Common myeloid progenitor, CD34-positive (primary cell): Measurements from ENCODE around the gene AQP1.

ENCODE experiments used
- CTCF ChIA-PET: fragments of 350-600 bp; sonication (Branson Sonifier 250); formaldehyde crosslinking; loops from one replicate; lab custom pipeline; 2021; ENCODE audit warnings: antibody characterized with exemption; lab: Charles Lee
- POLR2A ChIA-PET: fragments of 350-600 bp; sonication (Branson Sonifier 250); formaldehyde crosslinking; loops from one replicate; lab custom pipeline; 2021; ENCODE audit warnings: antibody characterized with exemption; lab: Charles Lee
- DNase-seq, 3 donors: peaks; one replicate each; pipeline versions ENCODE4 v3.0.0 to v3.0.0-alpha.2; 2013
- H3K27ac ChIP-seq, 2 experiments: 1 replicate in 1 of 2; 2 replicates in 1 of 2; pipeline ENCODE4 v1.7.0; 2013; ENCODE audit warnings: inconsistent platforms in 2 of 2, low read length in 2 of 2, mild to moderate bottlenecking in 2 of 2, low read depth in 1 of 2, moderate library complexity in 1 of 2; ENCODE audit not compliant: severe bottlenecking in 2 of 2, insufficient read depth in 1 of 2, poor library complexity in 1 of 2
- H3K27me3 ChIP-seq, 5 experiments: replicated peaks in 2 of 5; 1 replicate in 3 of 5; 2 replicates in 2 of 5; pipeline versions ENCODE4 v1.6.1 to v1.7.0; 2013; ENCODE audit warnings: low read length in 4 of 5, mild to moderate bottlenecking in 2 of 5, moderate library complexity in 2 of 5, inconsistent platforms in 1 of 5; ENCODE audit not compliant: insufficient read depth in 5 of 5, control insufficient read depth in 4 of 5
- H3K36me3 ChIP-seq, 4 experiments: 1 replicate in 2 of 4; 2 replicates in 2 of 4; pipeline versions ENCODE4 v1.6.1 to v1.7.0; 2013; ENCODE audit warnings: low read length in 3 of 4, control low read depth in 1 of 4, mild to moderate bottlenecking in 1 of 4; ENCODE audit not compliant: control insufficient read depth in 4 of 4, insufficient read depth in 4 of 4
- H3K4me1 ChIP-seq, 4 experiments: 1 replicate in 3 of 4; 2 replicates in 1 of 4; pipeline versions ENCODE4 v1.6.1 to v1.7.1; 2013; ENCODE audit warnings: low read length in 3 of 4, mild to moderate bottlenecking in 3 of 4, control low read depth in 1 of 4, inconsistent platforms in 1 of 4, moderate library complexity in 1 of 4; ENCODE audit not compliant: control insufficient read depth in 4 of 4, insufficient read depth in 4 of 4; ENCODE audit errors: control extremely low read depth in 1 of 4
- H3K4me3 ChIP-seq, 7 experiments: 1 replicate in 4 of 7; 2 replicates in 3 of 7; pipeline versions ENCODE4 v1.5.1 to v1.7.0; 2013; ENCODE audit warnings: mild to moderate bottlenecking in 7 of 7, low read length in 6 of 7, moderate library complexity in 6 of 7, inconsistent platforms in 2 of 7, low read depth in 2 of 7, control low read depth in 1 of 7; ENCODE audit not compliant: insufficient read depth in 4 of 7, control insufficient read depth in 1 of 7; ENCODE audit errors: extremely low read depth in 1 of 7
- H3K9me3 ChIP-seq, 5 experiments: 1 replicate in 4 of 5; 2 replicates in 1 of 5; pipeline versions ENCODE4 v1.6.1 to v1.7.1; 2013; ENCODE audit warnings: low read length in 4 of 5, mild to moderate bottlenecking in 2 of 5, inconsistent platforms in 1 of 5, low read depth in 1 of 5, moderate library complexity in 1 of 5; ENCODE audit not compliant: control insufficient read depth in 4 of 5, insufficient read depth in 2 of 5; ENCODE audit errors: control extremely low read depth in 1 of 5
- whole genome bisulfite sequencing: methylation state at CpG from one replicate; pipeline ENCODE4 v1.1.5; 2013; ENCODE audit not compliant: insufficient coverage; 5-methylcytosine and 5-hydroxymethylcytosine counted together

The AQP1 gene

DNA sequence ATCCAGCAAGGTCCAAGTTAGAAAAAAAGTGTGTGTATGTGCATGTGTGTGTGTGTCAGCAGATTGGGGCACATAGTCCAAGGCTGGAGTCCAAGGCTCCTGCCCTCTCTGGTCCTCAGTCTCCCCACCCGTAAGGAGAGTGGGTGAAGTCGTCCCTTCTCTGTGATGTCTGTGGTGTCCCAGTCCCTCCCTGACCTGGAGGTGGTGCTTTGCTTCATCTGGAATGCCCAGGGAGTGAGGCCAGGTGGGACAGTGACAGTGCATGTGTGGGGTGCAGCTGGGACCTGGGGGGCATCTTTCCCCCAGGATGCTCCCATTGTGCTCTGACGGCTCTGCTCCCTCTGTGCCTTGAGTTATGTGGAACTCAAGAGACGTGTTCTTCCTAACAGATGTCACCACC lies 18.0 kb downstream of the AQP1 start:
- CTCF ChIA-PET = interaction anchor here (1.1 to 2.3 kb wide), 2 partner anchors 9 to 10 kb away, joined by 5 to 7 read pairs; no protein-coding TSS in a partner anchor
- H3K9me3 ChIP-seq = peaks cover 0 to 10% (median 0%) of the 10 kb centered on the region in 5 experiments
- WGBS = 100% methylated on average over 2 of the region's 4 CpGs
- peaks cover 0 to 2% (median 0%) of the 10 kb centered on the region in 5 experiments for H3K27me3 ChIP-seq
- peaks cover 0 to 4% (median 1%) of the 10 kb centered on the region in 4 experiments for H3K4me1 ChIP-seq
- POLR2A ChIA-PET = interaction anchor here (0.8 kb wide), 1 partner anchor 11 kb away, joined by 3 read pairs; no protein-coding TSS in a partner anchor
- no peak for DNase-seq
- no peaks in the 10 kb centered on the region for H3K36me3 ChIP-seq
- H3K27ac ChIP-seq = no peak overlapping the region
- no peak overlapping the region for H3K4me3 ChIP-seq

DNA sequence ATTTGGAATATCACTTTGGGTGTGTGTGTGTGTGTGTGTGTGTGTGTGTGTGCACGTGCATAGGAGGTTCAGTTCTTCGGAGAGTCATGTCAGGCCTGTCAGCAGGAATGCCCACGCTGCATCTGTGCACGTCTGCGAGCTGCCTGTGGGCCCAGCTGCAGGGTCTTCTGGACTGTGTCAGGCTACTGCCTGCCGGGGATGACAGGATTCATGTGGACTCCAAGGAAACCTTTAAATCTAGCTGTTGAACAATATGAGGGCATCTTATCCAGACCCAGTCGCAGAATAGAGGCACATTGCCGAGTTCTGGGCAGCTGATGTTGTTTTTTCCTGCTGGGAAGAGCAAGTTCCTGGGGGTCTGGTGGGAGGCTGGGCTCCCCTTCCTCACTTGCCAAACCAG lies 19.0 kb downstream of the AQP1 start:
- Histone ChIP-seq H3K4me1 (peaks cover 0 to 4% (median 1%) of the 10 kb centered on the region in 4 experiments), H3K27me3 (peaks cover 0 to 2% (median 0%) of the 10 kb centered on the region in 5 experiments), H3K4me3 (no peak overlapping the region), H3K27ac (no peak overlapping the region), H3K36me3 (no peaks in the 10 kb centered on the region), H3K9me3 (peaks cover 0 to 10% (median 0%) of the 10 kb centered on the region in 5 experiments)
- DNase-seq = no peak
- CTCF ChIA-PET = interaction anchor here (2.3 kb wide), 1 partner anchor 8 kb away, joined by 7 read pairs; no protein-coding TSS in a partner anchor
- 90% methylated on average over 6 of the region's 8 CpGs for whole genome bisulfite sequencing
- POLR2A ChIA-PET = no interaction called here

DNA sequence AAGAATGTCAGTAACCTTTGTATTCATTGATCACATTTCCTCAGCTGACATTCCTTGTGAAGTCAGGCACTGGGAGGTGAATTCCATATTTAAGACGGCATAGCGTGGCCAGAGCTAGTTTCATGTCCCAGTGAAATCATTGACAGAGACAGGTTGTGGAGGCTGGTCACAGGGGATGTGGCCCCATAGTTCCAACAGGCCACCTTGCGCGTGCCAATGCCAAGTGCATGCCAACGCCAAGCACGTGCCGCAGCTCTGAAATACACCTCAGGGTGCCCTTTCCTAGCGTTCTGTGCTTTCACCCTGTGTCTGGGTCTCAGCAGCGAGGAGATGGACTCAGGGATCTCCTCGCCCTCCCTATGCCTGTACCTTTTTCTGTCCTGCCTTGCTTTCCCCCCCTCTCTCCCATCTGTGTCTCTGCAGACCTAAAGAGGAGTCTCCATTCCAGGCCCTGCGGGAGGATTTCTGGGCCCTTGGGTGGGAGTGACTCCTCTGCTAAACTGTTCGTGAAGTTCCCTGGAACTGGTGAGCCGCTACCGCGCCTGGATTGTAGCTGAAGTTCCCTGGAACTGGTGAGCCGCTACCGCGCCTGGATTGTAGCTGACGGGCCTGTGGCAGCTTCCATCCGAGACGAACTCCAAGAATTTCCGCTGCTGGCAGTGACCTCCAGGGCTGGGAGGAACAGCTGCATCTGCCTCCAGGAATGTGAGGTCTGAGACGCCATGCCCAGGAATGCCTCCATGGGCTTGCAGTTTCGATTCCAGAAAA lies 19.7 kb downstream of the AQP1 start:
- no peaks in the 10 kb centered on the region for H3K36me3 ChIP-seq
- WGBS = 96% methylated on average over 24 of the region's 24 CpGs
- POLR2A ChIA-PET = no interaction called here
- no peak for DNase-seq
- no peaks in the 10 kb centered on the region for H3K4me1 ChIP-seq
- peaks cover 0 to 10% (median 0%) of the 10 kb centered on the region in 5 experiments for H3K9me3 ChIP-seq
- no peak overlapping the region for H3K27ac ChIP-seq
- no peak overlapping the region for H3K4me3 ChIP-seq
- CTCF ChIA-PET = interaction anchor here (2.3 kb wide), 1 partner anchor 8 kb away, joined by 7 read pairs; no protein-coding TSS in a partner anchor
- peaks cover 0 to 2% (median 0%) of the 10 kb centered on the region in 5 experiments for H3K27me3 ChIP-seq

DNA sequence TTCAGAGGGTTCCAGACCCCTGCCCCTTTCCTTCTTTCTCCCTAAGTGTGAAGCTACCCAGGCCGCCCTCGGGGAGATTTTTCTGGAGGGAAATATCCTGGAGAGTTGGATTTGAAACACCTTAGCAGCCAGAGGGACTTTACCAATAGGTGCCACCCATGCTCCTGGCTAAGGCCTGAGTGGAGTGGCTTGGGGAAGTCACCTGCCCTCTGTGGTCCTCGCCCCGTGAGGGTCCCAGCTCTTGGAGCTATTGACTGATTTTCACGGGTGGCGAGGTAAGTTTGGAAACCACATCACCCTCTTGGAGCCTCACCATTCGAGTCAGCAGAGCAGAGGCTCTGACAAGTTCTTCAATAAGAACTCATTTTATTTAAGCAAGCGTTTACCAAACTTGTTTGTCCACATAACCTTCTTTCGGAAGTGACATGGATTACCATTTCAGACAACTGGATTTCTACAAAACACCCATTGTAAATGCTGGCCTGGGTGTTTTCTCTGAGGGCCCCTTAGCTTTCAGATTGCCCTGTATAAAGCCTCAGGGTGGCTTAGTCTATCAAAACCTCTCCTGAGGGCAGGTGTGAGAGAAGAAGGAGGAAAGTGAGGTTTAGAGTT lies 20.4 kb downstream of the AQP1 start:
- ChIA-PET POLR2A (no interaction called here), CTCF (no interaction called here)
- Histone ChIP-seq H3K36me3 (no peaks in the 10 kb centered on the region), H3K4me1 (no peaks in the 10 kb centered on the region), H3K4me3 (no peak overlapping the region), H3K27me3 (peaks cover 0 to 7% (median 1%) of the 10 kb centered on the region in 5 experiments), H3K27ac (no peak overlapping the region), H3K9me3 (peaks cover 0 to 7% (median 0%) of the 10 kb centered on the region in 5 experiments)
- 88% methylated on average over 7 of the region's 9 CpGs for WGBS
- DNase-seq = no peak

DNA sequence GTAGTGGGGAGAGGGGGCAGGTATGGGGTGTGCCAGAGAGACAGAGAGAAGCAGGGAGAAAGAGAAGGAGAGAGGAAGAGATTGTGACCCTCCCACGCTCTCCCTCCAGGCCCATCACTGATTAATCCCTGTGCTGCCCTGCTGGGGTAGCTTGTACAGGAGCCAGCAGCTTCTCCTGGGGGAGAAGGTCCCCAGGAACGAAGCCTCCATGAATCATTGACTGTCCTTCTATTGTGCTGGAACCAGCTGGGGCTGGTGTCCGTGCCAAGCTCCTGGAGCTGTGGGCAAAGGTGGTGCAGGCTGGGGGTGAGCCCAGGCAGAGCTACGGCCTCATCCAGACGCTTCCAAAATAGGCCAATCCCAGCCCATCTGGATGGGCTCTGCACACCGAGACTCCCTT lies 20.9 kb downstream of the AQP1 start:
- ChIA-PET CTCF (interaction anchor here (1.6 kb wide), 1 partner anchor 8 kb away, joined by 5 read pairs; no protein-coding TSS in a partner anchor), POLR2A (no interaction called here)
- Histone ChIP-seq H3K9me3 (peaks cover 0 to 2% (median 0%) of the 10 kb centered on the region in 5 experiments), H3K4me3 (no peak overlapping the region), H3K27me3 (peaks cover 0 to 7% (median 3%) of the 10 kb centered on the region in 5 experiments), H3K4me1 (no peaks in the 10 kb centered on the region), H3K36me3 (no peaks in the 10 kb centered on the region), H3K27ac (no peak overlapping the region)
- DNase-seq = no peak
- WGBS = 92% methylated on average over 6 of the region's 6 CpGs

DNA sequence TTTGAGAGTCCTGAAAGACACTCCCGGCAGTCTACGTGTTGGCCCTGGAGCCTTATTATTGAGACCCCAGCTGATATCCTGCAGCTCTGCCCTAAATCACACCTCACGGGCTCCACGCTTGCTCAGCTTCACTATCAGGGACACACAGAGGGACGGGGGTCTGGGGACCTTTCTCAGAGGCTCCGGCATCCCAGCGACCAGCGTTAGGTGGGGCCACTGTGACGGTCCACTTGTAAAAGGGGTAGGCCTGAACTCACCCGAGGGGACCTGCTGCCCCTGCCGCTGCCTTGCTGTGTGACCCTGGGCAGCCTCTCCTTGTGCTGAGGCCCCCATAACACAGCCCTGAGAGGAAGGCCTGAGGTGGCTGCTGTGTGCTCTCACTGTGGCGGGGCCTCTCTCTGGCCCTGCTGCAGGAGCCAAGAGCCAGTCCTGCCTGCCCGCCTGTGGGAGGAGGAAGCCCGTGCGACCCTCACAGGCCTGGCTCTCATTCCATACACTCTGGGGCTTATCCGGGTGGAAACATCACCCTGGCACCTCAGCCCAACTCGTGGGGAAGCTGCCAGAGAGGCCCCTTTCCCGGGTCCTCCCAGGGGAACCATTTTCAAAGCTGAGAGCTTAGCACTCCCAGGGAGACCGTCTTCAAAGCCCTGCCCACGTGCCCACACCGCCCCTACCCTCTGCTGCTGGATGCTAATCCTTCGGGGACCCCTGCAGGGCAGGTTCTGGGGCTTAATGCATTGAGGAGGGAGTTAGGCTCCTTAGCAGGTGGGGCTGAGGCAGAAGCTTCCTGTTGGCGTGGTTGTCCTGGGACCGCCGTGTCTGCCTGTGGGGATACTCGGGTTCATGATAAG lies 21.7 kb downstream of the AQP1 start:
- CTCF ChIA-PET = interaction anchor here (1.6 kb wide), 1 partner anchor 9 kb away, joined by 5 read pairs; no protein-coding TSS in a partner anchor
- DNase-seq = no peak
- 89% methylated on average over 23 of the region's 26 CpGs for WGBS

More for the DNA sequence above, 21.7 kb downstream of the AQP1 start:
- Histone ChIP-seq H3K4me1 (no peaks in the 10 kb centered on the region), H3K27me3 (peaks cover 0 to 10% (median 5%) of the 10 kb centered on the region in 5 experiments), H3K27ac (no peak overlapping the region), H3K4me3 (no peak overlapping the region), H3K9me3 (no peaks in the 10 kb centered on the region), H3K36me3 (no peaks in the 10 kb centered on the region)
- POLR2A ChIA-PET = no interaction called here
